Adrenal gland (tissue), 12 donors: ENCODE data around the gene EFNA3. TPM values are rescaled to one million over a fixed set of nuclear protein-coding genes. Genes with fewer than 3 reads are reported as not detected.

ENCODE experiments used
- DNase-seq, 7 donors: peaks; one replicate each; pipeline ENCODE4 v3.0.0-alpha.2; 2019 to 2020
- H3K27ac ChIP-seq, 5 donors: fragments of 200-600 bp; sonication (generic) in 4 of 5; 1 replicate in 3 of 5; 2 replicates in 2 of 5; pipeline versions ENCODE4 v1.5.1 to v1.8.0; 2016 to 2020; ENCODE audit warnings: mild to moderate bottlenecking in 1 of 5
- H3K27me3 ChIP-seq: fragments of 200-600 bp; 2 replicates; pipeline ENCODE4 v1.8.0; 2021
- H3K36me3 ChIP-seq, 2 donors: fragments of 200-600 bp; replicated peaks in 1 of 2; 1 replicate in 1 of 2; 2 replicates in 1 of 2; pipeline versions ENCODE4 v1.5.1 to v1.8.0; 2018 to 2022
- H3K4me1 ChIP-seq, 2 donors: fragments of 200-600 bp; replicated peaks in 1 of 2; 1 replicate in 1 of 2; 2 replicates in 1 of 2; pipeline versions ENCODE4 v1.5.1 to v1.8.0; 2018 to 2021
- H3K4me3 ChIP-seq, 4 donors: fragments of 200-600 bp; sonication (generic) in 3 of 4; one replicate each; pipeline ENCODE4 v1.5.1; 2016 to 2018
- H3K9me3 ChIP-seq, 3 donors: fragments of 200-600 bp; sonication (generic) in 1 of 3; replicated peaks in 1 of 3; 1 replicate in 2 of 3; 2 replicates in 1 of 3; pipeline versions ENCODE4 v1.5.1 to v1.8.0; 2016 to 2021
- CTCF ChIP-seq, 6 experiments: fragments of 450-650 bp in 4 of 6; fragments of 200-600 bp in 2 of 6; sonication (generic) in 1 of 6; IDR thresholded peaks; 1 replicate in 5 of 6; 2 replicates in 1 of 6; pipeline versions ENCODE4 v1.5.1 to v1.8.0; 2016 to 2021; ENCODE audit warnings: antibody characterized with exemption in 6 of 6, mild to moderate bottlenecking in 2 of 6, moderate library complexity in 1 of 6
- POLR2A ChIP-seq, 2 donors: fragments of 450-650 bp; IDR thresholded peaks; one replicate each; pipeline ENCODE4 v1.6.1; 2017; ENCODE audit warnings: antibody characterized with exemption in 2 of 2, mild to moderate bottlenecking in 2 of 2, moderate library complexity in 1 of 2
- WGBS, 4 donors: extraction: QIAGEN DNeasy Blood & Tissue Kit in 2 of 4; methylation state at CpG; one replicate each; pipeline versions ENCODE4 v1.1.5 to v1.1.7; 2013 to 2017; 5-methylcytosine and 5-hydroxymethylcytosine counted together
- intact Hi-C, 2 donors: fragments of 100-400 bp; cut with DNase I; formaldehyde crosslinking; loops; one replicate each; pipeline versions ENCODE4 v1.14.1 to v1.15.0; 2022 to 2023
- polyA plus RNA-seq, 3 donors: library from polyadenylated mRNA; stranded (reverse); fragments of 200-250 nt in 2 of 3; fragments of 350-450 nt in 1 of 3; fragmentation: Illumina TruSeq in 1 of 3; extraction: RNeasy Lipid Tissue Mini Kit (QIAGEN cat#74804) in 1 of 3; gene quantifications; one replicate each; pipeline ENCODE4 v1.2.3, GENCODE V29; 2013 to 2014
- total RNA-seq, 9 donors: library from RNA; depleted of rRNA in 4 of 9; stranded (reverse); fragments of >200 nt in 4 of 9; fragments of 120-200 nt in 1 of 9; fragmentation: NEBNext Ultra II Directional in 1 of 9; extraction: Animal tissue kit (Norgen Biotek cat#: 25700) in 1 of 9; gene quantifications; one replicate each; pipeline versions ENCODE4 v1.1.0 to v1.2.4, GENCODE V29; 2013 to 2023
- donor health status: healthy with polysubstance abuse.
- donor health status: Bipolar disorder and iron deficiency.
- donor health status: DM: yes; HTN: yes; CAD: no.
- donor health status: DM: no; HTN: no; CAD: no.
- donor health status: DM: no; HTN: no; CAD: no.
- donor health status: DM: yes; HTN: yes; CAD: no.

EFNA3 gene
- total and polyA plus RNA-seq, 12 donors, result 1.4 to 7.3 (median 3.3) TPM

- WGBS, 4 donors, result 15 to 35% (median 15%) methylated on average over 5 to 24 of the region's 24 CpGs
- intact Hi-C loops, result no loop called here
- TF ChIP-seq CTCF (IDR thresholded peaks at IDR 0.05) (peak; percentile 81 to 100 (median 94)), POLR2A (IDR thresholded peaks at IDR 0.05) (no peak)
- H3K27me3 ChIP-seq, result peaks cover 29% of the 10 kb centered on the region
- no peaks in the 10 kb centered on the region for H3K36me3 ChIP-seq
- peaks cover 11 to 33% of the 10 kb centered on the region in 2 donors for H3K4me1 ChIP-seq
- no peaks in the 10 kb centered on the region for H3K9me3 ChIP-seq
- peak overlapping the region in 1 of 5 donors; percentile 85 for H3K27ac ChIP-seq
- peak; percentile 59 to 88 (median 74) for DNase-seq
- H3K4me3 ChIP-seq, result peak overlapping the region in 1 of 4 donors; percentile 56
Measured at GRCh38 chr1:155086128-155086741, 7.6 kb downstream of the EFNA3 start.

GRCh38 chr1:155086856-155087535 is 8.4 kb downstream of the EFNA3 start:
- Histone ChIP-seq H3K27me3 (peaks cover 21% of the 10 kb centered on the region), H3K4me1 (peaks cover 11 to 30% of the 10 kb centered on the region in 2 donors), H3K36me3 (no peaks in the 10 kb centered on the region), H3K4me3 (no peak overlapping the region), H3K9me3 (no peaks in the 10 kb centered on the region), H3K27ac (no peak overlapping the region)
- intact Hi-C loops, result no loop called here
- 66 to 72% (median 68%) methylated on average over 7 to 8 of the region's 8 CpGs for WGBS, 4 donors
- TF ChIP-seq POLR2A (IDR thresholded peaks at IDR 0.05), result no peak
- TF ChIP-seq CTCF (IDR thresholded peaks at IDR 0.05), result no peak
- peak in 1 of 7 donors; percentile 42 for DNase-seq

- WGBS, 4 donors, result 17 to 30% (median 19%) methylated on average over 18 to 29 of the region's 29 CpGs
- Histone ChIP-seq H3K36me3 (no peaks in the 10 kb centered on the region), H3K27me3 (no peaks in the 10 kb centered on the region), H3K27ac (no peak overlapping the region), H3K4me1 (peaks cover 0 to 7% of the 10 kb centered on the region in 2 donors), H3K4me3 (no peak overlapping the region), H3K9me3 (no peaks in the 10 kb centered on the region)
- TF ChIP-seq POLR2A (IDR thresholded peaks at IDR 0.05), result no peak
- TF ChIP-seq CTCF (IDR thresholded peaks at IDR 0.05), result peak; percentile 92 to 100 (median 97)
- peak; percentile 68 to 87 (median 80) for DNase-seq
- intact Hi-C loops, result loop anchor here (2.0 to 5.0 kb wide), 2 partner anchors 36 to 75 kb away; partner anchors contain the start of gene EFNA1 (in 1 of the 2)
Measured at GRCh38 chr1:155091071-155092051, 12.7 kb downstream of the EFNA3 start.
